ENCODE results near the gene NPAS3. TPM values are rescaled to one million over a fixed set of nuclear protein-coding genes. Genes with fewer than 3 reads are reported as not detected.

NPAS3 gene
- total RNA-seq, 1 donor from 2014 or later: 1.6 TPM

DNA sequence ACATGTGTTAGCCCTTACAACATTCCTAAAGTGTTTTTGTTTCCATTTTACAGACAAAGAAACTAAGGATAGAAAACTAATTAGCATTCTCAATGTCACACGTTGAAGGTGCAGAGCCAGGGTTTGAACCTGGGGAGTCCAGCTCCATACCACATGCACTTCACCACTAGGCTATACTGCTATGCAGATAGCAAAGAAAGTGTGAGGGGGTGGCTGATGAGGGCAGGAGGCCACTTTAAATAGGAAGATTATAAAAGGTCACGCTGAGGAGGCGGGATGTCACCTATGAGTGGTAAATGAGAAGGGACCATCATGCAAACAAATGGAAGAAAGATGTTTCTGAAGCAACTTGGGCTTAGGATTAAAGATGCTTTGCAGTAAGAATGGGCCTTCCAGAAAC is 798.3 kb downstream of the NPAS3 start:
- H3K4me1 Mint-ChIP-seq (ENCODE audit: unreplicated experiment): peaks cover 15% of the 10 kb centered on the region
- H3K36me3 Mint-ChIP-seq (ENCODE audit: low read depth, unreplicated experiment): no peaks in the 10 kb centered on the region
- no peak overlapping the region for H3K4me3 Mint-ChIP-seq (ENCODE audit: unreplicated experiment)
- no peak for DNase-seq (ENCODE audit: low spot score)
- H3K9me3 Mint-ChIP-seq (ENCODE audit: unreplicated experiment): no peaks in the 10 kb centered on the region
- no peaks in the 10 kb centered on the region for H3K27me3 Mint-ChIP-seq (ENCODE audit: unreplicated experiment)
- TF ChIP-seq, protein P1, sequence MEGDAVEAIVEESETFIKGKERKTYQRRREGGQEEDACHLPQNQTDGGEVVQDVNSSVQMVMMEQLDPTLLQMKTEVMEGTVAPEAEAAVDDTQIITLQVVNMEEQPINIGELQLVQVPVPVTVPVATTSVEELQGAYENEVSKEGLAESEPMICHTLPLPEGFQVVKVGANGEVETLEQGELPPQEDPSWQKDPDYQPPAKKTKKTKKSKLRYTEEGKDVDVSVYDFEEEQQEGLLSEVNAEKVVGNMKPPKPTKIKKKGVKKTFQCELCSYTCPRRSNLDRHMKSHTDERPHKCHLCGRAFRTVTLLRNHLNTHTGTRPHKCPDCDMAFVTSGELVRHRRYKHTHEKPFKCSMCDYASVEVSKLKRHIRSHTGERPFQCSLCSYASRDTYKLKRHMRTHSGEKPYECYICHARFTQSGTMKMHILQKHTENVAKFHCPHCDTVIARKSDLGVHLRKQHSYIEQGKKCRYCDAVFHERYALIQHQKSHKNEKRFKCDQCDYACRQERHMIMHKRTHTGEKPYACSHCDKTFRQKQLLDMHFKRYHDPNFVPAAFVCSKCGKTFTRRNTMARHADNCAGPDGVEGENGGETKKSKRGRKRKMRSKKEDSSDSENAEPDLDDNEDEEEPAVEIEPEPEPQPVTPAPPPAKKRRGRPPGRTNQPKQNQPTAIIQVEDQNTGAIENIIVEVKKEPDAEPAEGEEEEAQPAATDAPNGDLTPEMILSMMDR (IDR thresholded peaks at IDR 0.05; ENCODE audit: unreplicated experiment): no peak
- no peak overlapping the region for H3K27ac Mint-ChIP-seq (ENCODE audit: unreplicated experiment)

DNA sequence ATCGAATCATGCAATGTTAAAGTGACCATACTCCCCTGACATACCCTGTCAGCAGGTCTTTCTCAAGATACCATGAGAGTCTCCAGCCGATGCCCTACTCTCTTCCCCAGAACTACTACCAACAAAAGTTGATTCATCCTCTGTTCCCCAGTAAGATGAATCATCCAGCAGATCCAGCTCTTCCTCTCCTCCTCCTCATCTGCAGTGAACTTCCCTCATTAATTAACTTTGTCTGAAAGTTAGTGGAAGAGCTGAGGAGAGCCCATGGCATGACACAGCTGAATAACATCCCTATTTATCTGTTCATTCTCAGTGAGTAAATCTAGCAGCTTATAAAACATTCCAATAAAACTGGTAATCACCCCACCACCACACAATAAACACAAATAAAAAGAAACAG is 798.8 kb downstream of the NPAS3 start:
- no peak overlapping the region for H3K4me3 Mint-ChIP-seq (ENCODE audit: unreplicated experiment)
- H3K27me3 Mint-ChIP-seq (ENCODE audit: unreplicated experiment): no peaks in the 10 kb centered on the region
- H3K27ac Mint-ChIP-seq (ENCODE audit: unreplicated experiment): no peak overlapping the region
- H3K4me1 Mint-ChIP-seq (ENCODE audit: unreplicated experiment): peaks cover 15% of the 10 kb centered on the region
- H3K36me3 Mint-ChIP-seq (ENCODE audit: low read depth, unreplicated experiment): no peaks in the 10 kb centered on the region
- no peaks in the 10 kb centered on the region for H3K9me3 Mint-ChIP-seq (ENCODE audit: unreplicated experiment)
- TF ChIP-seq, protein P1 (IDR thresholded peaks at IDR 0.05; ENCODE audit: unreplicated experiment): no peak
- DNase-seq (ENCODE audit: low spot score): no peak

DNA sequence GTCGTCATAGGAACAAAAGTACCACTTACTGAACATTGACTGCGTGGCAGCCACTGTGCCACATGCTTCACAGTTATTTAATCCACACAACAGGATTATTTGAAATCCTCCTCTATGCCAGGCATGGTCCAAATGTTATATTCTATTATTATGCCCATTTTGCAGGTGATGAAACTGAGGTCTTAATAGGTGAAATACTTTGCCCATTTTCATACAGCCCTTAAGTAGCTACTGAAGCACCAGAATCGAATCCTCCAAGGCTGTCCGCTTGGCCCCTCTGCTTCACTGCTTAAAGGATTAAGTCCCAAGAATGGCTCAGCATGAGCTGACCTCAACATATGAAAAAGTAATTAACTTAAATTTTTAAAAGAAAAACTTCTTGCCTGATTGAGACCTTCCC is 799.4 kb downstream of the NPAS3 start:
- no peak for DNase-seq (ENCODE audit: low spot score)
- Mint-ChIP-seq H3K4me1 (ENCODE audit: unreplicated experiment) (peaks cover 15% of the 10 kb centered on the region), H3K36me3 (ENCODE audit: low read depth, unreplicated experiment) (no peaks in the 10 kb centered on the region), H3K27ac (ENCODE audit: unreplicated experiment) (no peak overlapping the region), H3K9me3 (ENCODE audit: unreplicated experiment) (no peaks in the 10 kb centered on the region), H3K27me3 (ENCODE audit: unreplicated experiment) (no peaks in the 10 kb centered on the region), H3K4me3 (ENCODE audit: unreplicated experiment) (no peak overlapping the region)
- TF ChIP-seq, protein P1 (IDR thresholded peaks at IDR 0.05; ENCODE audit: unreplicated experiment): no peak

DNA sequence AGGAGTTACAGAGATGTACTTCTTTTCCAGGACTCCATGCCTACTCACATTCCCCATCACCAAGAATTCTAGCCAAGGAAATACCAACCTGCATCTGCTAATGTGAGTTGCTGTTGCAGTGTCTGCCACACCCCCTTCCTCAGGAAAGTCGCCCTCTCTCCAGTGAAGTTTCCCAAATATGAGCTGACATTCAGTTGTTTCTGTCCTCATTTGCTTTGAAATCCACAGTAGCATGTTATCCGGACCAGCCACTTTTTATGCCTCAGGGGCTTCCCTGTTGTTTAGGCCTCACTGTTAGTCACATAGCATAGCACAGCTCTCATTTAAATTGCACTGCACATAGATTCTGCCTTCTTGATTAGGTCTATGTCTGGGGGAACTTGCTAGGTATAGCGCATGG is 799.8 kb downstream of the NPAS3 start:
- Mint-ChIP-seq H3K27me3 (ENCODE audit: unreplicated experiment) (no peaks in the 10 kb centered on the region), H3K36me3 (ENCODE audit: low read depth, unreplicated experiment) (no peaks in the 10 kb centered on the region)

DNA sequence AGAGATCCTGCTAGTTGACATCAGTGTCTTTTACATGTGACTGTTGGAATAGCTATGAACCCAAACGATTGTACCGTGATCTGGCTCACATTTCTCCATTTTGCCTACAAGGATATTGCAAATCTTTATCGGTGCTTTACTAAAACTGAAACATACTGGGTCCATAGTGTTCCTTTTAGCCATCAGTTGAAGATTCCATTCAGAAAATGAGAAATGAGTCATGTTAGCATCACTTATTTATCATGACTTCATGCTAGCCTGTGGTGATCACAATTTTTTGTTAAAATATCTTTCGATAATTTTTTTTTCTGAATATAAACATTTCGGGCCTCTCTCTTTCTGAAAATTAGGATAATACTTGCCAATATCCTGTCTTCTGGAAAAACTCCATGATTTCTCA is 801.9 kb downstream of the NPAS3 start:
- no peak for DNase-seq (ENCODE audit: low spot score)
- Mint-ChIP-seq H3K27ac (ENCODE audit: unreplicated experiment) (no peak overlapping the region), H3K4me3 (ENCODE audit: unreplicated experiment) (no peak overlapping the region), H3K36me3 (ENCODE audit: low read depth, unreplicated experiment) (no peaks in the 10 kb centered on the region), H3K9me3 (ENCODE audit: unreplicated experiment) (no peaks in the 10 kb centered on the region), H3K27me3 (ENCODE audit: unreplicated experiment) (no peaks in the 10 kb centered on the region), H3K4me1 (ENCODE audit: unreplicated experiment) (peaks cover 6% of the 10 kb centered on the region)
- TF ChIP-seq, protein P1 (IDR thresholded peaks at IDR 0.05; ENCODE audit: unreplicated experiment): no peak

More for the DNA sequence above, 799.8 kb downstream of the NPAS3 start:
- Mint-ChIP-seq H3K4me3 (ENCODE audit: unreplicated experiment) (no peak overlapping the region), H3K4me1 (ENCODE audit: unreplicated experiment) (peaks cover 15% of the 10 kb centered on the region), H3K9me3 (ENCODE audit: unreplicated experiment) (no peaks in the 10 kb centered on the region), H3K27ac (ENCODE audit: unreplicated experiment) (no peak overlapping the region)
- TF ChIP-seq, protein P1 (IDR thresholded peaks at IDR 0.05; ENCODE audit: unreplicated experiment): no peak
- DNase-seq (ENCODE audit: low spot score): no peak
